Stomach (tissue), 4 donors: ENCODE measurements around the gene C1R.

Experiments used
- CTCF ChIP-seq, 7 experiments: fragments of 450-650 bp in 4 of 7; fragments of 200-600 bp in 3 of 7; sonication (generic) in 3 of 7; IDR thresholded peaks; one replicate each; pipeline ENCODE4 v1.5.1; 2016 to 2019; ENCODE audit warnings: antibody characterized with exemption in 7 of 7, control low read depth in 2 of 7, mild to moderate bottlenecking in 1 of 7
- POLR2A ChIP-seq, 4 donors: fragments of 450-650 bp; IDR thresholded peaks; one replicate each; pipeline ENCODE4 v1.6.1; 2016; ENCODE audit warnings: antibody characterized with exemption in 4 of 4, control low read depth in 2 of 4, mild to moderate bottlenecking in 1 of 4, moderate library complexity in 1 of 4

GRCh38 chr12:7073946-7074345 is 18.3 kb downstream of the C1R start:
- no peak for TF ChIP-seq CTCF (IDR thresholded peaks at IDR 0.05)
- no peak for TF ChIP-seq POLR2A (IDR thresholded peaks at IDR 0.05)
